ENCODE results near the gene PIP5K1C. TPM values are rescaled to one million over a fixed set of nuclear protein-coding genes. Genes with fewer than 3 reads are reported as not detected.

Gene PIP5K1C
- total RNA-seq, 1 experiment from 2014 or later = 23.6 TPM

DNA sequence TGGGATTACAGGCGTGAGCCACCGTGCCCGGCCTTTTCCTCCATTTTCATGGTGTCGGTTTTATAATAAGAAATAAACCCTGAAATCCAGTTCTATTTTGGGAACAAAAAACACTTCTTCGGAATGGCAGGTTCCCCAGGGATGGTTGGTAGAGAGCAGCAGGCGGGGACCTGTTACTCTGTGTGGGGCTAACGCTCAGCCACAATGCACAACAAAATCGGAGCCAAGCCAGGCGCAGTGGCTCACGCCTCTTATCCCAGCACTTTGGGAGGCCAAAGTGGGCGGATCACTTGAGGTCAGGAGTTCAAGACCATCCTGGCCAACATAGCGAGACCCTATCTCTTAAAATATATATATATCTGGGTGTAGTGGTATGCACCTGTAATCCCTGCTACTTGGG lies 99.2 kb downstream of the PIP5K1C start:
- Mint-ChIP-seq H3K27ac (ENCODE audit: unreplicated experiment) (no peak overlapping the region), H3K4me1 (ENCODE audit: low read depth, unreplicated experiment) (no peaks in the 10 kb centered on the region), H3K4me3 (ENCODE audit: low read depth, unreplicated experiment) (no peak overlapping the region), H3K9me3 (ENCODE audit: low read depth, unreplicated experiment) (no peaks in the 10 kb centered on the region), H3K27me3 (ENCODE audit: unreplicated experiment) (no peaks in the 10 kb centered on the region), H3K36me3 (ENCODE audit: insufficient read depth, unreplicated experiment) (no peaks in the 10 kb centered on the region)
- BruUV-seq (replicated peaks) = no TSS peak
- CTCF ChIA-PET = no interaction called here
- no peak for DNase-seq
- intact Hi-C loops (cut with micrococcal nuclease; ENCODE audit: unreplicated experiment) = no loop called here
- TF ChIP-seq, protein P1, sequence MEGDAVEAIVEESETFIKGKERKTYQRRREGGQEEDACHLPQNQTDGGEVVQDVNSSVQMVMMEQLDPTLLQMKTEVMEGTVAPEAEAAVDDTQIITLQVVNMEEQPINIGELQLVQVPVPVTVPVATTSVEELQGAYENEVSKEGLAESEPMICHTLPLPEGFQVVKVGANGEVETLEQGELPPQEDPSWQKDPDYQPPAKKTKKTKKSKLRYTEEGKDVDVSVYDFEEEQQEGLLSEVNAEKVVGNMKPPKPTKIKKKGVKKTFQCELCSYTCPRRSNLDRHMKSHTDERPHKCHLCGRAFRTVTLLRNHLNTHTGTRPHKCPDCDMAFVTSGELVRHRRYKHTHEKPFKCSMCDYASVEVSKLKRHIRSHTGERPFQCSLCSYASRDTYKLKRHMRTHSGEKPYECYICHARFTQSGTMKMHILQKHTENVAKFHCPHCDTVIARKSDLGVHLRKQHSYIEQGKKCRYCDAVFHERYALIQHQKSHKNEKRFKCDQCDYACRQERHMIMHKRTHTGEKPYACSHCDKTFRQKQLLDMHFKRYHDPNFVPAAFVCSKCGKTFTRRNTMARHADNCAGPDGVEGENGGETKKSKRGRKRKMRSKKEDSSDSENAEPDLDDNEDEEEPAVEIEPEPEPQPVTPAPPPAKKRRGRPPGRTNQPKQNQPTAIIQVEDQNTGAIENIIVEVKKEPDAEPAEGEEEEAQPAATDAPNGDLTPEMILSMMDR (IDR thresholded peaks at IDR 0.05; ENCODE audit: unreplicated experiment) = no peak

DNA sequence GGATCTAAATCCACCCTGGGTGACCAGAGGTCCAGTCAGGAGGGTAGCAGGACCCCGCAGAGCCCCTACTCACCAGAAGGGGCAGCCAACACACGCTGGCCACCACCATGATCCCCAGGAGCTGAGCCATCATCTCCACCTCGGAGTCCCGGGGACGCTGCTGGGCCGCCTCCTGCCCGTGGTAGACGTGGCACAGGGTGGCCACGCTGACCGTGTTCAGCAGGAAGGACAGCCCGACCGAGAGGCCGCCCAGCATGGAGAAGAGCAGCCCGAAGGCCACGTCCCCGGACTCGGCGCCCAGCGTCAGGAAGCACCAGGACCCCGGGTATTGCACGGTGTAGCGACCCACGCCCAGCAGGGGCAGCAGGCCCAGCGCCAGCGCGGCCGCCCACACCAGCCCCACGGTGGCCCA lies 100.5 kb downstream of the PIP5K1C start:
- Mint-ChIP-seq H3K9me3 (ENCODE audit: low read depth, unreplicated experiment) (no peaks in the 10 kb centered on the region), H3K36me3 (ENCODE audit: insufficient read depth, unreplicated experiment) (no peaks in the 10 kb centered on the region), H3K27ac (ENCODE audit: unreplicated experiment) (no peak overlapping the region), H3K4me3 (ENCODE audit: low read depth, unreplicated experiment) (no peak overlapping the region), H3K27me3 (ENCODE audit: unreplicated experiment) (peaks cover 2% of the 10 kb centered on the region), H3K4me1 (ENCODE audit: low read depth, unreplicated experiment) (no peaks in the 10 kb centered on the region)
- TF ChIP-seq, protein P1 (IDR thresholded peaks at IDR 0.05; ENCODE audit: unreplicated experiment) = no peak
- CTCF ChIA-PET = no interaction called here
- intact Hi-C loops (cut with micrococcal nuclease; ENCODE audit: unreplicated experiment) = no loop called here
- no peak for DNase-seq
- no TSS peak for BruUV-seq (replicated peaks)

DNA sequence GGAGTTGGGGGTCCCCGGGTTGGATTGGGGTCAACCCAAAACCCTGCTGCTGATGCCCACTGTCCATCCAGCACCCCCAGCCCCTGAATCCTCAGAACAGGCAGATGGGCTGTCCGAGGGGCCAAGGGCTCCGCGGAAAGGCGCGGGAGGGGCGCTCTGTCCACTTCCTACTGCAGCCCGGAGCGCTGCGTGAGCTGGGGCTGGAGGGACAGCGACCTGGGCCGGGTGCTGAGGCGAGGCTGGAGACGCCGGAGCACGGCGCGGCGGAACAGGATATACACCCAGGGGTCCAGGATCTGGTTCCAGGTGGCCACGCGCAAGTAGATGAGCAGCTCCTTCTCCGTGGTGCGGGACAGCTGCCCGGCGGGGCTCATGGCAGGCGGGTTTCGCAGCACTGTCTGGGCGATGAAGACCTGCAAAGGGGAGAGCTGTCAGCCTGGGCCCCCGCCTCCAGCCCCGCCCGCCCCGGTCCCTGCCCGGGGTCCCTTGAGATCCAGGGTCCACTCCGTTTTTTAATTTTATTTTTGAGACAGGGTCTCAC lies 104.7 kb downstream of the PIP5K1C start:
- Mint-ChIP-seq H3K27ac (ENCODE audit: unreplicated experiment) (no peak overlapping the region), H3K4me3 (ENCODE audit: low read depth, unreplicated experiment) (no peak overlapping the region), H3K36me3 (ENCODE audit: insufficient read depth, unreplicated experiment) (no peaks in the 10 kb centered on the region), H3K27me3 (ENCODE audit: unreplicated experiment) (peaks cover 23% of the 10 kb centered on the region), H3K9me3 (ENCODE audit: low read depth, unreplicated experiment) (no peaks in the 10 kb centered on the region), H3K4me1 (ENCODE audit: low read depth, unreplicated experiment) (no peaks in the 10 kb centered on the region)
- no peak for DNase-seq
- no TSS peak for BruUV-seq (replicated peaks)
- intact Hi-C loops (cut with micrococcal nuclease; ENCODE audit: unreplicated experiment) = no loop called here
- TF ChIP-seq, protein P1 (IDR thresholded peaks at IDR 0.05; ENCODE audit: unreplicated experiment) = no peak
- CTCF ChIA-PET = no interaction called here

DNA sequence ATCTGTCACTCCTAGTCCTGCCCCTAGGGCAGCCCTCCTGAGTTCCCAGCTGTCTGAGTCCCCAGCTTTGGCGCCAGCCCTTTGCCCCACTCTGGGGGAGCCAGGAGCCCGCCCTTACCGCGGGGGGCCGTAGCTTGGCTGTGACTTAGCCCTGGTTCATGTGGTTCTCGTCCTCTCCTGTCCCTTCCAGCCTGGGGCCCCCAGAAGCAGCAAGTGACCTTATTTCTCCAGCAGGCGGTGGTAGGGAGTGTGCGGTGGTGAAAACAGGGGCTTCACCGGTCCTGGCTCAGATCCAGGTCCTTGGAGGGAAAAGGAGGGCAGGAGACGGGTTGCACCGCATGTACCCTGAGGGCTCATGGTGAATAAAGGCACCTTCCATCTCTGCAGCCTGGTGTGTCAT lies 107.1 kb downstream of the PIP5K1C start:
- no peak for DNase-seq
- H3K4me3 Mint-ChIP-seq (ENCODE audit: low read depth, unreplicated experiment) = no peak overlapping the region
- TF ChIP-seq, protein P1 (IDR thresholded peaks at IDR 0.05; ENCODE audit: unreplicated experiment) = no peak
- H3K36me3 Mint-ChIP-seq (ENCODE audit: insufficient read depth, unreplicated experiment) = no peaks in the 10 kb centered on the region
- CTCF ChIA-PET = no interaction called here
- BruUV-seq (replicated peaks) = no TSS peak
- intact Hi-C loops (cut with micrococcal nuclease; ENCODE audit: unreplicated experiment) = no loop called here
- no peak overlapping the region for H3K27ac Mint-ChIP-seq (ENCODE audit: unreplicated experiment)
- peaks cover 23% of the 10 kb centered on the region for H3K27me3 Mint-ChIP-seq (ENCODE audit: unreplicated experiment)
- H3K4me1 Mint-ChIP-seq (ENCODE audit: low read depth, unreplicated experiment) = no peaks in the 10 kb centered on the region
- no peaks in the 10 kb centered on the region for H3K9me3 Mint-ChIP-seq (ENCODE audit: low read depth, unreplicated experiment)
